Activated CD4-positive, alpha-beta memory T cell treated with anti-CD3 and anti-CD28 coated beads for 36 hours (primary cell): ENCODE data around the gene CREB3L2. TPM values are rescaled to one million over a fixed set of nuclear protein-coding genes. Genes with fewer than 3 reads are reported as not detected.

Experiments used
- CTCF ChIA-PET: fragments of 350-600 bp; sonication (Branson Sonifier 250); formaldehyde crosslinking; loops from one replicate; lab custom pipeline; 2021; ENCODE audit warnings: antibody characterized with exemption, inconsistent platforms; lab: Charles Lee
- POLR2A ChIA-PET: fragments of 350-600 bp; sonication (Branson Sonifier 250); formaldehyde crosslinking; loops from one replicate; lab custom pipeline; 2021; ENCODE audit warnings: antibody characterized with exemption; lab: Charles Lee
- DNase-seq: peaks from one replicate; pipeline ENCODE4 v3.0.0-alpha.2; 2020
- H3K27ac Mint-ChIP-seq: one replicate; pipeline ENCODE4 v1.8.0; 2021; ENCODE audit warnings: mixed read lengths
- H3K27me3 Mint-ChIP-seq: one replicate; pipeline ENCODE4 v1.8.0; 2021; ENCODE audit warnings: mixed read lengths
- H3K36me3 Mint-ChIP-seq: one replicate; pipeline ENCODE4 v1.8.0; 2021; ENCODE audit warnings: mixed read lengths
- H3K4me1 Mint-ChIP-seq: one replicate; pipeline ENCODE4 v1.8.0; 2021; ENCODE audit warnings: low read depth, mixed read lengths
- H3K4me3 Mint-ChIP-seq: one replicate; pipeline ENCODE4 v1.8.0; 2021; ENCODE audit warnings: mild to moderate bottlenecking, mixed read lengths
- H3K9me3 Mint-ChIP-seq: one replicate; pipeline ENCODE4 v1.8.0; 2021; ENCODE audit warnings: mixed read lengths
- intact Hi-C: fragments of 100-400 bp; cut with micrococcal nuclease; formaldehyde crosslinking; loops from one replicate; pipeline ENCODE4 v1.15.1; 2023
- total RNA-seq, 2 experiments: library from RNA; stranded (reverse); gene quantifications; one replicate each; pipeline ENCODE4 v1.2.3, GENCODE V29; 2021

CREB3L2 gene
- total RNA-seq, 2 experiments from 2014 or later = 36.1 to 39.4 TPM

DNA sequence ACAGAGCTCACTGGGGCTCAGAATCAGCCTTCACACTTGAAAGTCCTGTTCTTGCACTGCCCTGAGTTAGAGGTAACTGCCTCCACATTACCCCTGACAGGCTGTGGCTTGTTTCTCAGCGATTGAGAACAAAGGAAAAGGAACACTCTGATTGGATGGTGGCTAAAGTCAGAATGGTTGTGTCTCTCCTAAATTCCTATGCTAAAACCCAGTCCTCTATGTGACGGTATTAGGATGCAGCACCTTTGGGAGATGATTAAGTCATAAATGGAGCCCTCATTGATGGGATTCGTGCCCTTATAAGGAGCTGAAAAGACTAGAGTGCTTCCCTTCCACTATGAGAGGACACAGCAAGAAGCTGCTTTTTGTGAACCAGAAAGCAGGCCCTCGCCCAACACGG, 116.2 kb downstream of the CREB3L2 start:
- CTCF ChIA-PET = no interaction called here
- POLR2A ChIA-PET = no interaction called here

GRCh38 chr7:137882806-137883205, 119.1 kb downstream of the CREB3L2 start:
- POLR2A ChIA-PET = no interaction called here
- peaks cover 54% of the 10 kb centered on the region for H3K36me3 Mint-ChIP-seq
- no peaks in the 10 kb centered on the region for H3K27me3 Mint-ChIP-seq
- H3K4me3 Mint-ChIP-seq = no peak overlapping the region
- H3K9me3 Mint-ChIP-seq = no peaks in the 10 kb centered on the region
- intact Hi-C loops = loop anchor here (1.0 kb wide), 1 partner anchor 7 kb away; no protein-coding TSS in a partner anchor
- no peak overlapping the region for H3K27ac Mint-ChIP-seq
- CTCF ChIA-PET = interaction anchor here (2.1 kb wide), 1 partner anchor 227 kb away, joined by 9 read pairs; no protein-coding TSS in a partner anchor
- peaks cover 12% of the 10 kb centered on the region for H3K4me1 Mint-ChIP-seq
- no peak for DNase-seq

More for the DNA sequence above, 116.2 kb downstream of the CREB3L2 start:
- Mint-ChIP-seq H3K27ac (no peak overlapping the region), H3K27me3 (no peaks in the 10 kb centered on the region), H3K9me3 (no peaks in the 10 kb centered on the region), H3K4me3 (no peak overlapping the region), H3K36me3 (peaks cover 40% of the 10 kb centered on the region), H3K4me1 (peaks cover 15% of the 10 kb centered on the region)
- intact Hi-C loops = no loop called here
- DNase-seq = no peak

GRCh38 chr7:137882261-137882668, 119.6 kb downstream of the CREB3L2 start:
- POLR2A ChIA-PET = interaction anchor here (0.7 kb wide), 1 partner anchor 8 kb away, joined by 3 read pairs; no protein-coding TSS in a partner anchor
- DNase-seq = peak; percentile 52
- Mint-ChIP-seq H3K4me1 (peaks cover 12% of the 10 kb centered on the region), H3K4me3 (no peak overlapping the region), H3K27me3 (no peaks in the 10 kb centered on the region), H3K36me3 (peaks cover 59% of the 10 kb centered on the region), H3K9me3 (no peaks in the 10 kb centered on the region), H3K27ac (no peak overlapping the region)
- intact Hi-C loops = loop anchor here (1.0 kb wide), 1 partner anchor 8 kb away; no protein-coding TSS in a partner anchor
- CTCF ChIA-PET = interaction anchor here (2.1 kb wide), 1 partner anchor 226 kb away, joined by 9 read pairs; no protein-coding TSS in a partner anchor

- H3K9me3 Mint-ChIP-seq = no peaks in the 10 kb centered on the region
- H3K27me3 Mint-ChIP-seq = no peaks in the 10 kb centered on the region
- POLR2A ChIA-PET = interaction anchor here (0.7 kb wide), 1 partner anchor 8 kb away, joined by 3 read pairs; no protein-coding TSS in a partner anchor
- DNase-seq = no peak
- H3K27ac Mint-ChIP-seq = no peak overlapping the region
- CTCF ChIA-PET = interaction anchor here (2.1 kb wide), 1 partner anchor 226 kb away, joined by 9 read pairs; no protein-coding TSS in a partner anchor
- intact Hi-C loops = loop anchor here (1.0 kb wide), 1 partner anchor 9 kb away; no protein-coding TSS in a partner anchor
- no peak overlapping the region for H3K4me3 Mint-ChIP-seq
- H3K4me1 Mint-ChIP-seq = peaks cover 12% of the 10 kb centered on the region
- H3K36me3 Mint-ChIP-seq = peaks cover 62% of the 10 kb centered on the region
These were observed 120.2 kb downstream of the CREB3L2 start for GRCh38 chr7:137881607-137882260.

- POLR2A ChIA-PET = no interaction called here
- intact Hi-C loops = no loop called here
- Mint-ChIP-seq H3K27me3 (no peaks in the 10 kb centered on the region), H3K36me3 (peaks cover 64% of the 10 kb centered on the region), H3K27ac (no peak overlapping the region), H3K9me3 (no peaks in the 10 kb centered on the region), H3K4me1 (peaks cover 12% of the 10 kb centered on the region), H3K4me3 (no peak overlapping the region)
- CTCF ChIA-PET = no interaction called here
- no peak for DNase-seq
These were observed 121.5 kb downstream of the CREB3L2 start for GRCh38 chr7:137880432-137880831.

DNA sequence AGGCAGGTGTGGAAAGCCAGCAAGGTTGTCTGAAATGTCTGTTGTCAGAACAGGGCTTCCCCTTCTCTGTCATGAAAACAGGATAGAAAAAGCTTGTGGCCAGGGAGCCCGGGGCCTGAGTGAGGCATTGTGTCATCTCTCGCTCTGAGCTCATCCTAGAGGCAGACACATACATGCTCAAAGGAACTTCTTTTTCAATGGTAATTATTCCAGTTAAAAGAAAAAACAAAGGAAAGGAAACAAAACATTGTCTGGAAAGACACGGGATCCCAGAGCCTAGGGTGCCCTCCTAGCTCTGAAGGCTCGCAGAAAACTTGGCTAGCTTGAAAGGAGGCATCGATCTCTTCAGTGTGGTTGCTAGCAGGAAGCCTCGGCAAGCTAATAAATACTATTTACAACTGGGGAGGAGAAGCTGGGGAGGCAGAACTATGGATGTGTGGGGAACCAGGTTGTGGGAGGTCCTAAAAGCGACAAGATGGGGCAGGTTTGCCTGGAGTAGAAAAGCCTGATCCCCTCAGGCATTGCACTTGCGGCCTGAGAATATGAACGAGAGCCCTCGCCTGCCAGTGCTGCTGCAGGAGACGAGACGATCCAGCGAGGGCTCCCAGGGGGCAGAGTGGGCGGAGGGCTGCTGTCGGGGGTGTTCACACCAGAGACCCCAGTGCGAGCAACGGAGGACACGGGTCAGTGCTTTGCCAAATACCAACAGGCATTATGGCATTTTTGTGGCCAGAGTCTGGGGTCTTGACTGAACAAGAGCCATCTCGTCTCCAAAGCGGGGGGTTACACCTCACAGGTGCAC, 122.3 kb downstream of the CREB3L2 start:
- Mint-ChIP-seq H3K4me1 (peaks cover 12% of the 10 kb centered on the region), H3K27ac (peak overlapping the region; percentile 57), H3K4me3 (no peak overlapping the region), H3K27me3 (no peaks in the 10 kb centered on the region), H3K36me3 (peaks cover 61% of the 10 kb centered on the region), H3K9me3 (no peaks in the 10 kb centered on the region)
- DNase-seq = peak; percentile 51
- intact Hi-C loops = no loop called here
- CTCF ChIA-PET = interaction anchor here (1.2 kb wide), 2 partner anchors 10 to 24 kb away, joined by 3 to 4 read pairs; no protein-coding TSS in a partner anchor
- POLR2A ChIA-PET = no interaction called here

DNA sequence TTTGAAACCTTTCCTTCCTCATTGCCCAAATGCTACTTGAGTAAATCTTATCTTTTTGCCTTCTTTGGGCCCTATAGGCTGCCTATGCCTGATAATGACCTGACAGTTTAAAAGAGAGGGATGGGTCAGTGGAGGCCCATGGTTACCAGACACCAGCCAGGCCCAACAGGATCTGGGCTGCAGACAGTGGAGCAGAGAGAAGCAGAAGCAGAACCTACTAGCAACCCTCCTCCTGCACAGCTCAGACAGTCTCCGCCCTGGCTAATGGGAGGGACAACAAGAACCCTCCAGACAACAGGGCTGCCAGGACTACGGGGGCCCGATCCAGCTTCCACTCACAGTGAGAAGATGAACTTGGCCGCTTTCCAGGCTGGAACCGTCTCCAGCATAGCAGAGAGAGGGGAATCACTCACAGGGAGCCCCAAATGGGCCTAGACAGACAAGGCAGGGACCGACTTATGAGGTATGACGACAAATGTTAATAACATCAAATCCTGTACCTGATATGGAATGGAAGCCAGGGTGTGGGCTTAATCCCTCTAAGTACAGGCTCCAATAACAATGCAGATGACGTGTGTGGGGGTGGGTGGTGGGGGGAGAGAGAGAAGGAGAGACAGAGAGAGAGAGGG, 123.4 kb downstream of the CREB3L2 start:
- no peak overlapping the region for H3K27ac Mint-ChIP-seq
- CTCF ChIA-PET = interaction anchor here (1.2 to 1.8 kb wide), 3 partner anchors 9 to 222 kb away, joined by 3 to 7 read pairs (median 4); no protein-coding TSS in a partner anchor
- intact Hi-C loops = no loop called here
- H3K9me3 Mint-ChIP-seq = no peaks in the 10 kb centered on the region
- no peaks in the 10 kb centered on the region for H3K27me3 Mint-ChIP-seq
- POLR2A ChIA-PET = no interaction called here
- no peak overlapping the region for H3K4me3 Mint-ChIP-seq
- peaks cover 59% of the 10 kb centered on the region for H3K36me3 Mint-ChIP-seq
- H3K4me1 Mint-ChIP-seq = peaks cover 18% of the 10 kb centered on the region
- no peak for DNase-seq

DNA sequence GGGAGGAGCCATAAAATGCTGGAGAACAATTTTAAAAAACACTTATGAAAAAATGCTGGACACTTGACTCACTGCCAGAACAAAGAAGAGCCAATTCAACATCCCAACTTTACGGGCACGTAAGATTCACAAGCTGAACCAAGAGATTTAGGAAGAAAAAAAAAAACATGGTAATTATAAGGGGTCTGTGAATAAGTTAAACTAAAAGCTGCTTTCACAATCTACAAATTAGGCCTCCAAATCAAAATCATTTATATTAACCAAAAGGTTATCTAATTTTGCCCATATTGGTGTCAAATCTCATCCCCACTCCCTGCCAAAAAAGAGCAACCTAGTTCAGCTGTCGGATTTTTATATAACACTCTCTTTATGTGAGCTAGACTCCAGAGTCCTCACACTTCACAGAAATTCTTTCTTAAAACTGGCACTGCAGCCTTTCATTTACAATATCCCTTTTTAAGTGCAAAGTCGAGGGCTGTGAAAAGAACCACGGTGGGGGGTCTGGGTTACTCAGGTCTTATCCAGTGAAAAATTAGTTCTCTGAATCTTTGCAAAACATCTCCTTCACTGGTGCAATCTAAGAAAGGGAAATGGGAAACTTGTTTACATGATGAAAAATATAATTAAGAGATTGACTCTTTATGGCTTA, 124.7 kb downstream of the CREB3L2 start:
- peaks cover 53% of the 10 kb centered on the region for H3K36me3 Mint-ChIP-seq
- ChIA-PET POLR2A (no interaction called here), CTCF (interaction anchor here (1.8 kb wide), 1 partner anchor 221 kb away, joined by 7 read pairs; no protein-coding TSS in a partner anchor)
- H3K4me1 Mint-ChIP-seq = peaks cover 19% of the 10 kb centered on the region
- no peaks in the 10 kb centered on the region for H3K27me3 Mint-ChIP-seq
- intact Hi-C loops = no loop called here
- no peak for DNase-seq
- H3K27ac Mint-ChIP-seq = no peak overlapping the region
- H3K9me3 Mint-ChIP-seq = no peaks in the 10 kb centered on the region
- no peak overlapping the region for H3K4me3 Mint-ChIP-seq

DNA sequence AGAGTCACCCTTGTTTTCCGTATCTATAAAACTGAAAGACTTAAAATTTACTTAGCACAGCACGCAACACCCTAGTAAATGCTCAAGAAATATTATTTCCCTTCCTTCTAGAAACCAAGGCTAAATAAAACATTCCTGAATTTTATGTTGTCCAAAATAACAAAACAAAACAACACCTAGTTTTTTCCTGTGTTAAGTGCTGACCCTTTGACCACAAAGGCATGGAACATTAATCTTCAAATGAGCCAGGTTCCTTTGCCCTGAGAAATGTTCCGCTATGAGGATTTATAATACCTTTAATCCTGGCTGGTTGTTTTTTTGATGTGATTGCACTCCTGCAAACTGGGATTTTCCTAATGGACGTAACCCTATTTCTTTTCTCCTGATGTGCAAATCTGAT, 126.1 kb downstream of the CREB3L2 start:
- peaks cover 16% of the 10 kb centered on the region for H3K4me1 Mint-ChIP-seq
- no peak overlapping the region for H3K27ac Mint-ChIP-seq
- CTCF ChIA-PET = no interaction called here

GRCh38 chr7:137873979-137874777, 127.7 kb downstream of the CREB3L2 start:
- Mint-ChIP-seq H3K27ac (peak overlapping the region; percentile 57), H3K36me3 (peaks cover 48% of the 10 kb centered on the region), H3K4me1 (peaks cover 13% of the 10 kb centered on the region), H3K27me3 (no peaks in the 10 kb centered on the region), H3K4me3 (no peak overlapping the region), H3K9me3 (no peaks in the 10 kb centered on the region)
- no peak for DNase-seq
- intact Hi-C loops = loop anchor here (1.0 kb wide), 1 partner anchor 21 kb away; no protein-coding TSS in a partner anchor
- POLR2A ChIA-PET = no interaction called here
- CTCF ChIA-PET = no interaction called here

More for the DNA sequence above, 126.1 kb downstream of the CREB3L2 start:
- intact Hi-C loops = no loop called here
- Mint-ChIP-seq H3K36me3 (peaks cover 52% of the 10 kb centered on the region), H3K27me3 (no peaks in the 10 kb centered on the region), H3K9me3 (no peaks in the 10 kb centered on the region), H3K4me3 (no peak overlapping the region)
- POLR2A ChIA-PET = no interaction called here
- no peak for DNase-seq

GRCh38 chr7:137873524-137873923, 128.4 kb downstream of the CREB3L2 start:
- Mint-ChIP-seq H3K36me3 (peaks cover 45% of the 10 kb centered on the region), H3K27me3 (no peaks in the 10 kb centered on the region), H3K9me3 (no peaks in the 10 kb centered on the region), H3K4me1 (peaks cover 12% of the 10 kb centered on the region), H3K4me3 (no peak overlapping the region), H3K27ac (peak overlapping the region; percentile 57)
- CTCF ChIA-PET = no interaction called here
- DNase-seq = peak; percentile 58
- intact Hi-C loops = loop anchor here (1.0 kb wide), 1 partner anchor 22 kb away; no protein-coding TSS in a partner anchor
- POLR2A ChIA-PET = no interaction called here
